HG03571 (cell line): ENCODE measurements around the gene SP3.
A peak's percentile ranks its signal among the peaks of the same experiment; 100 is the strongest.
"Not testable (repeated sequence)": the region's sequence is repeated elsewhere in the genome, so short reads cannot be mapped to it uniquely, and the experiment has no call there.

Experiments
- ATAC-seq: cut with Tn5 transposase; IDR thresholded peaks from one replicate; pipeline ENCODE4 v1.9.1; 2021; ENCODE audit not compliant: unreplicated experiment

Gene SP3

DNA sequence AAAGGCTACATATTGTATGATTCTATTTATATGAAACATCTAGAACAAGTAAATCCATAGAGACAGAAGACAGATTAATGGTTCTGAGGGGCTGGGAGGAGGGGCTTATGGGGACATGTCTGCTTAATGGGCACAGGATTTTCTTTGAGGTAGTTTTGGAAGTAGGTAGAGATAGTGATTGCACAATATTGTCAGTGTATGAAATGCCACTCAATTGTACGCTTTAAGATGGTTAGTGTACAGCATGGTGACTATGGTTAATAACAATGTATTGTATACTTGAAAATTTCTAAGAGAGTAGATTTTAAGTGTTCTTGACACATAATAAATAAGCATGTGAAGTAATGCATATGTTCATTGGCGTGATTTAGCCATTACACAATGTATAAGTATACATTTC lies 68.4 kb downstream of the SP3 start:
- ATAC-seq = no peak

GRCh38 chr2:173892341-173892740 lies 72.8 kb downstream of the SP3 start:
- no peak for ATAC-seq

GRCh38 chr2:173891315-173892037 lies 73.7 kb downstream of the SP3 start:
- ATAC-seq = no peak

DNA sequence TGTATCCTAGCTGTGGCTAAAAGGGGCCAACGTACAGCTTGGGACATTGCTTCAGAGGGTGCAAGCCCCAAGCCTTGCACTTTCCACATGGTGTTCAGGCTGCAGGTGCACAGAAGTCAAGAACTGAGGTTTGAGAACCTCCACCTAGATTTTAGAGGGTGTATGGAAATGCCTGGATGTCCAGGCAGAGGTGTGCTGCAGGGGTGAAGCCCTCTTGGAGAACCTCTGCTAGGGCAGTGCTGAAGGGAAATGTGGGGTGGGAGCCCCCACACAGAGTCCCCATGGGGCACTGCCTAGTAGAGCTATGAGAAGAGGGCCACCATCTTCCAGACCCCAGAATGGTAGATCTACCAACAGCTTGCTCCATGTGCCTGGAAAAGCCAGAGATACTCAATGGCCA lies 75.7 kb downstream of the SP3 start:
- ATAC-seq = not testable (repeated sequence)

DNA sequence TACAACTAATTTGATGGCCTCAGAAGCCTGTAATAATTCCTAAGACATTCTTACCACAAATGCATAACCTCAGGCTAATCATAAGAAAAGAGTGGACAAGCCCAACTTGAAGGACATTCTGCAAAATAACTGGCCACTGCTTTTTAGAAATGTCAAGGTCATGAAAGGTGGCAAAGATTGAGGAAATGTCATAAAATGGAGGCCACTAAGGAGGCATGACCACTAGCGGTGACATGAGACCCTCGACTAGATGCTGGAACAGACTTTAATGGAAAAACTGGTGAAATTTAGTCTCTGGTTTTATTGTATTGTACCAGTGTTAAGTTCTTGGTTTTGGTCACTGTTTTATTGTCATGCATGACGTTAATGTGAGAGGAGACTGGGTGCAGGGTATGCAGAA lies 78.6 kb downstream of the SP3 start:
- ATAC-seq = no peak

- ATAC-seq = no peak
Observed at GRCh38 chr2:173884025-173884802, 81.0 kb downstream of the SP3 start.

GRCh38 chr2:173881886-173882285 lies 83.3 kb downstream of the SP3 start:
- ATAC-seq = no peak

GRCh38 chr2:173881461-173881860 lies 83.7 kb downstream of the SP3 start:
- ATAC-seq = no peak

DNA sequence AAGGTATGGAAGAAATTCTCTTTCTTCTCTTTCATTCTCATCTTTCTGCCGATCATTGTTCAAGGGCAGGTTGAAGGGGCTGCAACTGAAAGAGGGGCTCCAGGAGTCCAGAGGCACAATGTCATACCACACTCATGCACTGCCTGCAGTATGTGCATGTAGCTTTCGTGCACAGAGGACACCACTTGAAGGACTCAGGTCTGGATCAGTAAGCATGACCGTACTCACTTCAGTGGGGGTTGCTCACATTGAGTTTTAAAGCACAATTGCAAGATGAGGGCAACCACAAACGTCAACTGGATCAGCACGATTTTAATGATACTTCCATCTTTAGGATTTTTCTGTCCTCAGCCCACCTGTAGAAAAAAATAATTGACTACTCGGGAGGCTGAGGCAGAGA lies 84.6 kb downstream of the SP3 start:
- ATAC-seq = no peak

DNA sequence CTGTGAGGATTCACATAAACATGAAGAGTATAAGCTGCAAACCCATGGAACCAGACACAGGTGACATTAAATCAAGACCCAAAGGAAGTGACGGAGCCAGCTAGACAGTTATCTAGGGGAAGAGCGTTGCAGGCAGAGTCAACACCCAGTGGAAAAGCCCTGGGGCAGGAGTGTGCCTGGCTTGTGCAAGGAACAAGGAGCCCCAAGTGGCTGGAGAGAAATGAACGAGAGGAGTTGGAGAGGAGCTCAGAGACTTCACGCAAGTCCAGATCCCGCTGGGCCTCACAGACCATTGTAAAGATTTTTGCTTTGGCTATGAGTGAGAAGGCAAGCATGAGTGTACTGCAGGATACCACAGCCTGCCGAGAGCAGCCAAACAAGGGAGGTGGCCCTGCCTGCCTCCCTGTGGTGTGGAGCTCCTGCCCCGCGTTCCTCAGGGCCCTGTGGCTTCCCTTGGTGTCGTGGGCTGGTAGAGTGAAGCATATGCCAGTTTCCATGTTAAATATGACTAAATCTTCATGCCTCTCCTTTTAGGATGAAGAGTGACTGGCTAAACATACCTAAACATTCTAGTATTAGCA lies 88.2 kb downstream of the SP3 start:
- no peak for ATAC-seq

GRCh38 chr2:173874894-173875237 lies 90.3 kb downstream of the SP3 start:
- ATAC-seq = peak; percentile 98

DNA sequence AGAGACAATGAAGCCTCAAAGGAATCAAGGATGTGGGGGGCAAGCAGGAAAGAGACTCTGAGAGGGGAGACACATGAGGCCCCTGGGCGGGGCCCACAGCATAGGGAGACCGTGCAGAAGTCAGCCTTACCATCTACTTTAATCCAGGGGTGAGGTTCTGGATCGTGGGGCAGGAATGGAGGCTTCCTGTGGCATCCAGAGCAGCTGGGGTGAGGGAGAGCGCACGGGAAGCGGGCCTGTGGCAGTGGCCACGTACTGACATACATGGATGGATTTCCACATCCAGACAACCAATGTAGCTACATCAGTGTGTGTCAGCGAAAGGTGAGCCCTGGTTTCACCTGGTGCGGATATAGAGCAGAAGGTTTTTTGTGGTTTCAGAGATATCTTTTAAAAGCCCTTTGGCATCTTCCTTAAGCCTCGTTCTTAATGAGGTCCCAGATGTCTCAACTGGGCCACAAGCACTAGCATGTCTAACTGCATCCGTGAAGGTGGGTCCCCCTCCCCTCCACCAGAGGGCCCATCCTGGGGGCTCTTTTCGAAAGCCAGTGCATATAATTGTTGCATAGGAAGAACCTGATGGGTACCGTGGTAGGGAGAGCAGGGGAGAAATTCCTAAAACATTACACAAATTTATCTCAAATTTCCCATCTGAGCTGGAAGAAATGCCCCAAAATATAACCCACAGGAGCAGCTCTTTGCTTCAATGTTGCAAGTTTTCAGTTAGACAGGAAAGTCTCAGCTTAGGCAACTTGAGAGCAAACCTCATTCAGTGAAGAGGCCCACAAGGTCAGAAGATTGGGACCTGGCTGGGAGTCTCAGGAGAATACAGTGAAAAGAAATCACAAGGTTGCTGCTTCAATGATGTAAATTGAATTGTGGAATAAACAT lies 90.9 kb downstream of the SP3 start:
- peak; percentile 16 for ATAC-seq

GRCh38 chr2:173872714-173873113 lies 92.5 kb downstream of the SP3 start:
- ATAC-seq = no peak

GRCh38 chr2:173869244-173870229 lies 95.6 kb downstream of the SP3 start:
- no peak for ATAC-seq

DNA sequence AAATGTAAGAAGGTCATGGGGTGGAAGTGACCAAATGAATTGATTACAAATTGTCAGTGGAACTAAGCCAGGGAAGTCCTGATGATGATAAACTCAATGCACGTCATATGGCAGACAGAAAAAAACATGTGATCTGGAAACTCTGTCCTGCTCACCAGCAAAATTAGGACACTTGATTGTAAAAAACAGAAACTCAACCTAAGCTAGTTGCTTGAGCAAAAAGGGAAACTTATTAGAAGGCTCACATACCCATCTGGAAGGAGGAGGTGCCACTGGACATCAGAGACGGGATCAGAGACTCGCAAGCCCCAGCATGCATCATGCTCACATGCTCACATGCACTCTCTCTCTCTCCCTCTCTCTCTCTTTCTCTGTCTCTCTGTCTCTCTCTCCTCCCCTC lies 96.8 kb downstream of the SP3 start:
- ATAC-seq = no peak

GRCh38 chr2:173866874-173867618 lies 98.1 kb downstream of the SP3 start:
- ATAC-seq = no peak

DNA sequence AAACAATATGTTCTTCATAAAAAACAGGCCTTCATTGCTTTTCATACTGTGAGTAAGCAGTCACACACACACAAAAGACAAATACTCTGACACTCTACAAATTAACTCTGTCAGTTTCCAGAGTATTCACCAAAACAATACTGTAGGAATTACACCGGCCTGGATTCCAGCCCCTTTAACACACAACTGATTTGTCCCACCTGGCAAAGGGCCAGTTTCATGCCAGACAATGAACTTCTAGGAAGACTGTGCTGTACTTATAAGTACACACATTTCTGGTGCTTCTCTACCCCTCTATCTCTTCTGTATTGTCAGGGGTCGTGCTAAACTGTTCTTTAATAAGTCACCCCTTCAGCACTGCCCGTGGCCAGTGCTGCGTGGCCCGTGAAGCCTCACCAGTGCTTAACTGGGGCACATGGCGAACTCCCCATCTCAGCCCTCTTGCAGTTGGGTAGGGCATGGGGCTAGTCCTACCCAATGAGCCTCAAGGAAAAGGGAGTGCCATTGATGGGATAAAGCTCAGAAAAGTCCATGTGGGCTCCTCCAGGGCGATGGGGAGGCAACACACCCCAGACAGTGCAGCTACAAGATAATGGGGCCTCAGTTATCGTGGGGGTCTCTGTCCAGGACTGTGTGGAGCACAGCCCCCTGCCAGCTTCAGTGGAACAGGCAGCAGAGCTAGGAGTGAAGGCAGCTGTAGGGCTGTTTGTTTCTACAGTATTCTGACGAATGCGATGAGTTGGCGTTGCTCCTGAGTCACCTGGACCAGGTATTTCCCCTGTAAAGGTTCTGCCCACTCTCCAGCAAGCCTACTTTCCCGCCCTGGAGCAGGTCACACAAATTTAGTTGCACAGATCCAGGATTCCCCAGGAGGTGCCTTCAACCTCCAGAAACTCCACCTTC lies 99.0 kb downstream of the SP3 start:
- ATAC-seq = no peak

DNA sequence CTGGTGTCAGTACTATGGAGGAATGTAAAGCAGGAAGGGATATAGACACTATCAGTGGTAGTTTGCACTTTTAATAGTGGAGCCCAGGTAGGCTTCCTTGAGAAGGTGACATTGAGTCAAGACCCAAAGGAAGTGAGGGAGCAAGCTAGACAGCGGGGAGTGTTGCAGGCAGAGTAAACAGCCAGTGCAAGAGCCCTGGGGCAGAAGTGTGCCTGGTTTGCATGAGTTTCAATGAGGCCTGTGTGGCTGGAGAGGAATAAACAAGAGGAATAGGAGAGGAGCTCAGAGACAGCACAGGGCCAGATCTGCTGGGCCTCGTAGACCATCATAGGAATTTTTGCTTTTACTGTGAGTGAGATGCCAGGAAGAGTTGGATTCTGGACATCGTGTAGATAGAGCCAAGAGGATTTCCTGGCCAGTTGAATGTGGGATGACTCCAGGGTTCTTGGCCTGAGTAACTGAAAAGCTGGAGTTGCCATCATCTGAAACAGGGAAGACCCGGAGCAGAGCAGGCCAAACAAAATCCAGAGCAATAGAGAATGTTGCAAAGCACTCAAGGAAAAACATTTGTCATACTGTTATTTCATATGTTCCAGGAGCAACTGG lies 102.5 kb downstream of the SP3 start:
- no peak for ATAC-seq
